OCI-LY3 (cell line): Measurements from ENCODE around the gene FTCDNL1.

Source experiments
- CTCF ChIP-seq: fragments of 200-600, 300-600 bp; sonication (generic); IDR thresholded peaks from 2 replicates; pipeline ENCODE4 v1.5.1; 2014; ENCODE audit warnings: antibody characterized with exemption, low read length, low read depth
- EZH2phosphoT487 ChIP-seq: fragments of 200-600 bp; shearing (Covaris generic); IDR thresholded peaks from 2 replicates; pipeline ENCODE4 v1.6.1; 2018; ENCODE audit warnings: antibody characterized with exemption, mixed run types, low read depth

GRCh38 chr2:199896617-199897016 lies 45.6 kb upstream of the FTCDNL1 start:
- no peak for TF ChIP-seq CTCF
- no peak for TF ChIP-seq EZH2phosphoT487
